HG03575 (cell line): Measurements from ENCODE around the gene MASP2.
"Not testable (repeated sequence)": the region's sequence is repeated elsewhere in the genome, so short reads cannot be mapped to it uniquely, and the experiment has no call there.

ENCODE experiments used
- ATAC-seq: cut with Tn5 transposase; IDR thresholded peaks from one replicate; pipeline ENCODE4 v1.9.1; 2021; ENCODE audit not compliant: unreplicated experiment, insufficient number of reproducible peaks, low FRiP score; ENCODE audit errors: extremely low read depth

The MASP2 gene

DNA sequence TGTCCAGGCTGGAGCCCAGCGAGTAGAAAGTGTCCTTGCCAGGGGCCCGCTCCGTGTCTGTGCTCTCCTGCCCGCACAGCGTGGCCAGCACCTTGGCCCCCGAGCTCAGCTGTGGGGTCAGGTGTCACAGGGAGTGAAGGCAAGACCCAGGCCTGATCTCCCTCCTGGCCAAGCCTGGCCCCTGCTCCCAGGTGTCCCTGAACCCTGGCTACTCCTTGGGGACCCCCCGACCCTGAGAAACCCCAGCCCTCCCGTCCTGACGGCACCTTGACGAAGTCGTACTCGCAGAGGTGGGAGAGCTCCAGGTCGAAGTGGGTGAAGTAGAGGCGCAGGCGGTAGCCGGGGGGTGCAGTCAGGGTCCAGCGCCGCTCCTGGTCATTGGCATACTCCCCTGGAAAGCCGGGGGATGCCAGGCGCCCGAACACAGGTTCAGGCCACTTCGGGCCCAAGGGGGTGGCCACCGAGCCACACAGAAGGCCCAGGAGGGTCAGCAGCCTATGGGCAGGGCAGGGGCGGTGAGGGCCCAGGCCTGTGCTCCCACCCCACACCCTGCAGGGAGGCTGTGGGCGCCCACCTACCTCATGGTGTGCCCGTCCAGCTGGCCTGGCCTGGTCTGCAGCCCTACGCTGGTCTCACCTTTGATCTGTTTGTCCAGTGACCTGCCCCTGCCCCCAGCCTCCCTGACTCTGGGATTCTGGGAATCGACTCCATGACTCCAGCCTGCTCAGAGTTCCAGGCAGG is at the start of gene MASP2:
Gene MASP2 (minus strand): TSS at position 615 of the 741 bp plus-strand sequence. CDS start 32 bp downstream, at position 583.
- no peak for ATAC-seq

DNA sequence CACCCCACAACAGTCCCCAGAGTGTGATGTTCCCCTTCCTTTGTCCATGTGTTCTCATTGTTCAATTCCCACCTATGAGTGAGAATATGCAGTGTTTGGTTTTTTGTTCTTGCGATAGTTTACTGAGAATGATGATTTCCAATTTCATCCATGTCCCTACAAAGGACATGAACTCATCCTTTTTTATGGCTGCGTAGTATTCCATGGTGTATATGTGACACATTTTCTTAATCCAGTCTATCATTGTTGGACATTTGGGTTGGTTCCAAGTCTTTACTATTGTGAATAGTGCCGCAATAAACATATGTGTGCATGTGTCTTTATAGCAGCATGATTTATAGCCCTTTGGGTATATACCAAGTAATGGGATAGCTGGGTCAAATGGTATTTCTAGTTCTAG is 36.7 kb upstream of the MASP2 start:
- not testable (repeated sequence) for ATAC-seq

DNA sequence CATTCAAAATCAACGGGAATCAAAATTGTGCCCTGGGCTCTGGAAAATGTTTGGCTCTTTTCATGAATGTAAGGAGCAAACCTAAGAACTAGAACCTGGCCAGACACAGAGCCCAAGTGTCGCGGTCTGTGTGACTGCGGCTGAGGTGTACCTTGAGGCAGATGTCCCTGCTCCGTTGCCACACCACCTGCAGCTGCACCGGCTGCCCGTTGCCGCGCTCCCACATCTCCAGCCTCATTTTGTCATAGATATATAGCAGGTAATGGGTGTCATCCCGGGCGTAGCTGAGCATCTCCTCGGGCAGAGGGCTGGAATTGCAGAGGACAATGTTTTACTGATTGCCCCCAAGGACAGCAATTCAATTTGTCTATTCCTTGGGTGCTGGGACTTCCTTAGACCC is 33.9 kb upstream of the MASP2 start:
- no peak for ATAC-seq

DNA sequence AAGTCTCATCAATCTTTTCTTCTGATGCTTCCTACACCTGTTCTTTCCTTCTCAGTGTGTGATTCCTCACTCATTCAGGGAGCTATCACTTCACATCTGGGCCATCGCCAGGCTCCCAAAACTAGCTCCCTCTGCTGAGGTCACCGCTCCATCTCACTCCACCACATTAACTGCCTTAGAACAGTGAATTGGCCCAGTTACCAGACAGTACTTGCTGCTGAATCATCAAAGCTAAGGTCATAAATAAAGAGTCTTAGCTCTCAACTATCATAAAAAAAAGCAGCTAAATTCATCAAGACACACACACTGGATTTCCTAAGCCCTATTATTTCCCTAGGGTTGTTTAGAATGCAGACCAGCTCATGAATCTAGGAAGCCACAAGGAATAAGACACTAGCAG is 31.6 kb upstream of the MASP2 start:
- no peak for ATAC-seq

DNA sequence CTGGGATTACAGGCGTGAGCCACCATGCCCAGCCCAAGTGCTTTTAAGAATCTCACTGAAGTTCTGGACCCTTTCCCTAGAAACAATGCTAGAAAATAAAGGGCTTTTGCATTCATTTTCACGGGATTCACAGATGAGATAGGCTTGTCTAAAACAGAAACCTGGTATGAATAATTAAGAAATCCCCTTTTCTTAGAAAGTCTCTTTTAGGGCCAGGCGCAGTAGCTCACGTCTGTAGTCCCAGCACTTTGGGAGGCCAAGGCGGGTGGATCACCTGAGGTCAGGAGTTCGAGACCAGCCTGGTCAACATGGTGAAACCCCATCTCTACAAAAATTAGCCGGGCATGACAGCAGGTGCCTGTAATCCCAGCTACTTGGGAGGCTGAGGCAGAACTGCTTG is 26.4 kb upstream of the MASP2 start:
- ATAC-seq = not testable (repeated sequence)

DNA sequence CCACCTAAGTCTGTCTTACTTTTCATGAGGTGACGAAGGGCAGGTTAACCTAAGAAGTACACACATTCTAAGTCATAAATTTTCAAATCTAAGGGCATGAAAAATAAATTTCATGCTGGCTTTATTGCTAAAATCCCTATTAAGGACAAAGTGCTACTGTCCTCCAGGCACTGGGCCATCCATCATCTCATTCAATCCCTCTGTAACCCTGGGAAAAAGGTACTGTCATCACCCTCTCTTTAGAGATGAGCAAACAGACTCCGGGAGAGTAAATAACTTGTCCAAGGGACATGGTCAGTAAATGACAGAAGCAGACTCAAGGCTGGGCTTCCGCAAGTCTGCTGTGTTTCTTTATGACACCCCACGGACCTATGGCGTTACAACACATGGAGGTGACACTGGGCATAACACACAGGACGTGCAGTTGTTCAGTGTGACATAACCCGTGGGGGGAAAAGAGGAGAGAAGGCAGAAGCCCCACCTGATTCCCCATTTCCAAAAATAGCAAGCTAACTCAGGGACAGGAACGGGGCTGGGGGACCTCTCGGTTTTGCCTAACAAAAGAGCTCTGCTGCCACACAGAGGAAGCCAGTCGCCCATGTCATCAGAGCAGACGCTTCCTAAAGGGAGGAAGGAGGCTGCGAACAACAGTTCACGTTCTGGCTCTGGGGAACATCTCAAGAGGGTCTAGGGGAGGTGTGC is 25.3 kb upstream of the MASP2 start:
- no peak for ATAC-seq

DNA sequence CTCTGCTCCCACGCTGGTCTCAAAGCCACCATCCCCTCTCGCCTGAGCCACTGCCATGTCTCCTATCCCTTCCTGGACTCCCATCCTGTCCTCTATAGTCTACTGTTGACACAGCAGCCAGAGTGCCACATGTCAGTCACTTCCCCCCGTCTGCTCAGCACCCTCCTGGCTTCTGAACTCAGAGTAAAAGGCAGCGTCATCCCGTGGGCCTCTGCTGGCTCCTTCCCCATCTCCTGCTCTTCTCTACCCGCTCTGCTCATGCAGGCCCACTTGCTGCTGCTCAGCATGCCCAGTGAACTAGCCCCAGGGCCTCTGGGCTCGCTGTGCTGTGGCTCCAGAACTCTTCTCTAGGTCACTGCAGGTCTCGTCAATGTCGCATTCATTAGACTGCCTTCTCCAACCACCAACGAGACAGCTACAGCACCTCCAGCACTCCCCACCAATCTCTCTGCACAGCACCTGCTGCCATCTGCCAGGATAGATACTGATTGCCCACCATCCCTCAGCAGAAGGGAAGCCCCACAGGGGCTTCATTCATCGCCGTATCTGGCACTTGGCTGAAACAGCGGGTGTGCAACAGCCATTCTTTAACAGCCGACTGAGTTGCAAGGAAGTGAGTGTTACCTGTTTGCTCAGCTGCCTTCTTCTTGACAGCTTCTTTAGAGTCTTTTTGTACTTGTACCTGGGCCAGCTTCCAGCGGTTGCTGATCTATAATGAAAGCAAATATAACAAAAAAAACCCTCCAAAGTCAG is 24.6 kb upstream of the MASP2 start:
- ATAC-seq = no peak

DNA sequence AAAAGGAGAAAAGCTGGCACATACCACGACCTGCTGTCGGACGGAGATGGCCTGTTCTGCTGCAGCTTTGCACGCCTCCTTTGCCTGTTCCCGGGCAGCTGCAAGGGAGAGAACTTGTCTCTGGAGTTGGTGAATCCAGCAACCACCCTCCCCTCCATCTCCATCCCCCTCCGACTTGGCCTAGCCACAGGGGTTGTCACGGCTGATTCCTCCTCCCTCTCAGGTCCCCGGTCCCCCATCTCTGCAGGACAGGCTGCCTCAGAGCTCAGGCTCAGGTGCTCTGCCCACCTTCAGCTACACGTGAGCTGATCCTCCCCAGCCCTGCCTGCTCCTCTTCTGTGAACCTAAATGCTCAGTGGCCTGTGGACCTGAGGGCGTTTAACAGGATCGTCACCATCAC is 23.8 kb upstream of the MASP2 start:
- no peak for ATAC-seq

DNA sequence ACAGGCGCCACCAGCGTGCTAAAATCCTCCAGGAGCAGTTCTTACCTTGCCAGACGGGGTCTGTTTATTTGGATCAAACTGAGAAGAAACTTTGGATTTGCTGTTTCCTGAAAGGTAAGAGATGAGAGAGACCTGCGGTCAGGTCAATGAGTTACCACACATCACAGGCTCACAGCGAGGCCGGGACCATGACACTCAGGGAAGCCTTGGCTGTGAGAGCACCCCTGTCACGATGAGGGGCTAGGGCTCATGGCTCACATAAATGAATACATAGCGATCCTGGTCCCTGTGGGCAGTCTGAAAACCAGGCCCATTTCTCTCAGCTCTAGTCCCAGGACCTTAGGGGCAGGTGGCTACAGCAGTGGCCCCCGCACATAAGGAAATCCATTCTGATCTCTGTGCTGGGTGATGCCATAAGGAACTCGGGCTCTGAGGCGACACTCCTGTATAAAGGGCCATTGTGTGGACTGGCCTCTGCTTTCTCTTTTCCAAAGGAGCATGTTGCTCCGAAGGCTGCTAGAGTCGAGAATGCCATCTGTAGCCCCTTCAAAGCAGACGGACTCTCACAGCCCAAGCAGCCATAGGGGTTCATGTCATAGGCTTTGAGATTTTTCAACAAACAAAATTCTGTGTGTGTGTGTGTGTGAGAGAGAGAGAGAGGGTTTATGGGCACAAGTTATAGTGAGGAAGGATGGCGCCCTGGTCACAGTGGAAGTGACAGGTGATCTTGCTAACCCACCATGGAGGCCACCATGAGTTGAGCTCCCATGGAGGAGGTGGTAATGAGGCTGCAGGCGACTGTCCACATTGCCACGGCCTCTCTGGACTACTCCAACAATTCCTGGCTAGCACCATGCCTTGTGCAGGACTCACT is 21.8 kb upstream of the MASP2 start:
- ATAC-seq = no peak

DNA sequence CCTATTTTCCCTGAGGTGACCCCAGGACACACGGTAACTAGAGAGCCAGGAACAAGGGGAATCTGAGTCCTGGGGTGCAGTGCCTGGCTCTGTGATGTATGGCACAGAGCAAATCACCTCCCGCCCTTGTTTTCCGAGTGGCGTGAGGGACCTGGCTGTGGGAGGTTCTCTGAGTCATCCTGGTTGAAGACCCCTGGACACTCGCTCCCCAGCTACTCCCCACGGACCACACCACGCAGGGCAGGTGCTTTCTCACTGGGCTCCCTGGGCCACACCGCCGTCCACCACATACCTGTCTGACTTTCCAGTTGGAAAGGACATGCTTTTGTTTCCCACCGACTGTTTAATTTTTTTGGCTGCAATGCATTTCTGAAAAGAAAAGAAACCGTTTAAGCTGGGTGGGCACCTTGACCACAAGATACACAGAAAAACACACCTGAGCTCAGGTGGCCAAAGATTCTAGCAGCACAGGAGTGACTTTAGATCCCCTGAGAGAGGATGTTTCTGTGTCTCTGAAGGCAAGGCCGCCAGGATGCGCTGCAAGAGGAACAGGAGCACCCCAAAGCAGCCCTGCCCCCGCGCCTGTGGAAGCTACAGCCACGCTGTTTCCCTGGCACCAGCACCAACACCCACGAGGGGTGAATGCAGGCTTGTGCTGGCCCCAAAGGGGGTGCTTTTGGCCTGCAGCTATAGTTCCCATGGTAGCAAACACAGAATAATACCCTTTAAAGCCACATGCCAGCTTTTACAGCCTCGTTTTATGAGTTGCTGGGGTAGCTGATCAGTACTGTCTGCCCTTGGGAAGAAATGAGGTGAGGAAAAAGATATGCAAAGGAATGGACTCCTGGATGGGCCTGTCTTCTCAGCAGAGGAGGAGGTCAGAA is 20.9 kb upstream of the MASP2 start:
- ATAC-seq = no peak

DNA sequence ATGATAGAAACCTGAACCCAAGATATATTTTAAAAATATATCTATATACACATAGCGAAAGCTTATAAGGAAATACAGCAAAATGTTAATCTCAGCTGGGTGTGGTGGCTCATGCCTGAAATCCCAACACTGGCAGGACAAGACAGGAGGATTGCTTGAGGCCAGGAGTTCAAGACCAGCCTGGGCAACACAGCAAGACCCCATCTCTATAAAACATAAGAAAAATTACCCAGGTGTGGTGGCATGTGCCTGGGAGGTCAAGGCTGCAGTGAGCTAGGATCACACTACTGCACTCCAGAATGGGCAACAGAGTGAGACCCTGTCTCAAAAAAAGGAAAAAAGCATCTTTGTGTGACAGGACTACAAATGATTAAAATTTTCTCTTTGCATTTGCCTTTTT is 18.8 kb upstream of the MASP2 start:
- no peak for ATAC-seq

DNA sequence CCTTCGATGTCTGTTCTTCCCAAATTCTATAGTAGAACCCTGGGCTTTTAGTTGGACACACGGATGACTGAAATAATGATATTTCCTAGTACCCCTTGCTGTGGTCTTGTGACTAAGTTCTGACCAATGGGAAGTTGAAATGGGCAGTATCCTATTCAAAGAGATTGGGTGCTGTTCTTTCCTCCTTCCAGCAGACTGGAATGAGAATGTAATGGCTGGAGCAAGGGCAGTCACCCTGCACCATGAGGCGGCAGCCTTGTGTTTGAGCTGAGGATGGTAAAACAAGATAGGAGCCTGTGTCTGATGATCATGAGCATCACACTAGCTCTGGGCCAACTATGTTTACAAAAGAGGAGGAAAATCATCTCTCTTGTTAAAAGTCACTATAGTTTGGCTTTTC is 17.9 kb upstream of the MASP2 start:
- no peak for ATAC-seq

DNA sequence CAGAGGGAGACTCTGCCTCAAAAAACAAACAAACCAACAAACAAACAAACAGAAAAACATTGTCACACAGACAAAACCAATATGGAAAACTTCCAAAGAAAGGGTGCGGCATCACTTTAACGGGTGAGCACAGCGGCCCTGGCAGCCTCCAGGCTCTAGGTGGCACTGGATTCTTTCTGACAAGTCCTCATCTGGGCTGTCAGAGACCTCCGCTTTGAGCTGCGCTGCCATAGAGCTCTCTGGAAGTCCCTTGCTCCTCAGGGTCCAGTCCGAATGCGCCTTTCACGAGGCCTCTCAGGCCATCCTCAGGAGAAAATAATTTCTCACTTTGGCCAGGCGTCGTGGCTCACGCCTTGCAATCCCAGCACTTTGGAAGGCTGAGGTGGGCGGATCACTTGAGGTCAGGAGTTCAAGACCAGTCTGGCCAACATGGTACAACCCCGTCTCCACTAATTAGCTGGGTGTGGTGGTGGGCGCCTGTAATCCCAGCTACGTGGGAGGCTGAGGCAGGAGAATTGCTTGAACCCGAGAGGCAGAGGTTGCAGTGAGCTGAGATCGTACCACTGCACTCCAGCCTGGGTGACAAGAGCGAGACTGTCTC is 17.0 kb upstream of the MASP2 start:
- not testable (repeated sequence) for ATAC-seq

DNA sequence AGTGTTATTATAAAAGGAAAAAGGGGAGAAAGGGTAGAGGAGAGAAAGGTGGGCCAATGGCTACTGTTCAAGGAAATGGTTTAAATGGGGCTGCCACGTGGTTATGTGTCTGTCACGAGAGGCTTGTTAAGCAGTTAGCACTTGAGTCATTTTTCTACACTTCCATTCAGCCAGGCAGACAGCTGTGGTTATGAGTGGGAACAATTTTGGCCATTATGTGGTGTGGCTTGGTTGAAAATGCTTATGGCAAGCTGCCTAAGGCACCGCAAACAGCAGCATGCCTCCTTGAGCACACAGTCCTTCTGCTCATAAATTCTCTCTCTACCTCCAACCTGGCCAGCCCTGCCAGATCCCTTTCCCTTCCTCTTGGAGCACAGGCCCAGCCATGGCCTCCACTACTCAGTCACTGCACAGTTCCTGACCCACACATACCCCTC is 15.9 kb upstream of the MASP2 start:
- no peak for ATAC-seq

DNA sequence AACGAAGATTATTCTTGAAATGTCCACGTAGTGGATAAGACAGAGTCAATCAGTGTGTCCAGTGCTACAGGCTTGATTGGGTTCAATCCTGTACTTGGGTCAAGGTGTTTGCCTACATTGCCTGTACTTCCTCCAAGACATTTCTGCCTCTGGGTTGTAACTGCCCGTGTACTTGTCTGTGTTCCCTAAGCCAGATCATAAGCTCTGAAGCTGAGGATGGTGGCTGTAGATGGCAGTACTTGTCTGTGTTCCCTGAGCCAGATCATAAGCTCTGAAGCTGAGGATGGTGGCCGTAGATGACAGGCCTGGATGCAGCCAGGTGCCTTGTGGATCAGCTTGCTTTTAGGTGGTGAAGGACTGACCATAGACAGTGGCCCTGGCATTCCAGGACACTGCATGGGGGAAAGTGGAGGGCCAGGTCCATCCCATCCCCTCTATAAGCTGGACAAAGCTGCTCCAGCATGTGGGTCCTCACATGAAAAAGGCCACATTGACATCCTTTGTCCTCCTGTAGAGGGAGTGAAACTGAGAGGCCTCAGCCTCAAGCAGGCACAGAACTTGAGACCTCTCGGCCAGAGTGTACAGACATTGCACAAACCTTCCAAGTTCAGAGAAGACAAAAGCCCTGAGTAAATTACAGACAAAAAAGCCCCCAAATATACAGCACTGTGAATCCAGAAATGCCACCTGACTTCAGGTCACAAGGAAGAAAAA is 14.8 kb upstream of the MASP2 start:
- no peak for ATAC-seq

DNA sequence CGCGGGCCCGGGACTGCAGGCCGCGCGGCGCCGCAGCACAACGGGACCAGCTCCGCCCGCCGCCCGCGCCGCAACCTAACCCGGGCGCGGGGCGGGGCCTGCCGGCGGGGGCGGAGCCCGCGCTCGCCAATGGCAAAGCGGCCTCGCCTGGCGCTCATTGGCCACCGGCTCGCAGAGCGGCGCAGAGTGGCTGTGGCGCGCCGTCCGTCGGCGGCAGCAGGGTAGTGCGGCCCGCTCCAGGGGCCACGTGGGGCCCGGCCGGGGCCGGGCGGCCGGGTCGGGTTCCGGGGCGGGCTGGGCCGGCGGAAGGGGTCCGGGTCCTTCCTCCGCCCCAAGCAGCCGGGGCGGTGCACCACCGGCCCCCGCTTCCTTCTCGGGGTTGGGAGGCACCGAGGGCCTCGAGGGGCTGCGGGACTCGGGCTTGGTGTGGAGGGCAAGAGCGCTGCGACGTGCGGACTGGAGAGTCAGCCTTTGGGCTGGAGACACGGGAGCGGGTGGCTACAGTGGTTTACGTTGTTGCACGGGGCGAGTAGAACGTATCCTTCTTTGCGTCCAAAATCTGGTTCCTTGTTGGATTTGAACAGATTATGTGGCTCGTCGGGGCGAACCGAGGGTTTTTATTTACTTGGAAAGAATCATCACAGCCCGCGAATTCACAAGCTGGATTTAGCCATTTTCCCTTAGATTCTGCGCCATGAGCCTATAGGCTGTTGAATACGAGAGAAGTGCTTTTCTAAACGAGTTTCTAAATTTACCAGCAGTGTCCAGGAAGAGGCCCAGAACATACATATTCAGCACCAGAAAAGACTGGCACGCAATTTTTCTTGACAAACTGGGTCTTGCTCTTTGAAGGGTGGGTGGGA is 13.2 kb upstream of the MASP2 start, which contains the start of gene SRM:
Gene SRM (minus strand): TSS at position 51 of the 863 bp plus-strand sequence. CDS start 75 bp downstream, outside the sequence.
- ATAC-seq = no peak
